Measurements from ENCODE around the gene C16orf96. TPM values are rescaled to one million over a fixed set of nuclear protein-coding genes. Genes with fewer than 3 reads are reported as not detected.

Gene C16orf96
- total and polyA plus RNA-seq, 2 of the 8 experiments (the other 6 are each of a cell fraction or from before 2014, with no cell fraction given) = 1.0 to 1.3 TPM

DNA sequence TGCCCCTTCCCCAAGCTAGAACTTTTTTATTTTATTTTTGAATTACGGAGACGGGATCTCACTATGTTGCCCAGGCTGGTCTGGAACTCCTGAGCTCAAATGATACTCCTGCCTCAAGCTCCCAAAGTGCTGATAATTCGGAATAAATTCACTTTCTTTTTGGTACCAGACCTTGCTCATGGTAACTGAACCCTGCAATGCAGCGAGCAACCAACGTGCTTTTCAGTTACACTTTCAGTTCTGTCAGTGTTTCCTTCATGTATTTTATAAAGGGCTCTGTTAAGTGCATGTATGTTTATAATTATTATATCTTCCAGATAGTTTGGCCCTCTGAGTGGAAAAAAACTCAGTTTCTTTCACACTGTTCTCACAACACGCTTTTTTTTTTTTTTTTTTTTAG, 13.9 kb downstream of the C16orf96 start (continued):
- TF ChIP-seq, protein P1, sequence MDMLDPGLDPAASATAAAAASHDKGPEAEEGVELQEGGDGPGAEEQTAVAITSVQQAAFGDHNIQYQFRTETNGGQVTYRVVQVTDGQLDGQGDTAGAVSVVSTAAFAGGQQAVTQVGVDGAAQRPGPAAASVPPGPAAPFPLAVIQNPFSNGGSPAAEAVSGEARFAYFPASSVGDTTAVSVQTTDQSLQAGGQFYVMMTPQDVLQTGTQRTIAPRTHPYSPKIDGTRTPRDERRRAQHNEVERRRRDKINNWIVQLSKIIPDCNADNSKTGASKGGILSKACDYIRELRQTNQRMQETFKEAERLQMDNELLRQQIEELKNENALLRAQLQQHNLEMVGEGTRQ (IDR thresholded peaks at IDR 0.05; ENCODE audit: low read length) = no peak
- no peak for TF ChIP-seq CHD1 (IDR thresholded peaks at IDR 0.05; ENCODE audit: low read depth, low read length)
- no peak for TF ChIP-seq GTF2F1 (IDR thresholded peaks at IDR 0.05; ENCODE audit: borderline replicate concordance, low read depth, low read length)

All from H1 (cell line).